Astrocyte (in vitro differentiated cells and primary cell): Measurements from ENCODE around the gene KANK2. TPM values are rescaled to one million over a fixed set of nuclear protein-coding genes. Genes with fewer than 3 reads are reported as not detected.
"Not testable (repeated sequence)": the region's sequence is repeated elsewhere in the genome, so short reads cannot be mapped to it uniquely, and the experiment has no call there.

Source experiments
- DNase-seq: peaks from one replicate; pipeline ENCODE4 v3.0.0-alpha.2; 2010; ENCODE audit warnings: low read depth
- FAIRE-seq: peaks from 2 replicates; lab custom pipeline; 2011; peaks lifted over from hg19 to GRCh38; lab: Jason Lieb, UNC
- H2AFZ ChIP-seq: 2 replicates; pipeline ENCODE4 v1.6.0; 2012; ENCODE audit warnings: low read depth, low read length, inconsistent platforms
- H3K27ac ChIP-seq: 2 replicates; pipeline ENCODE4 v1.5.1; 2011; ENCODE audit warnings: low read depth, low read length, inconsistent platforms
- H3K27me3 ChIP-seq: 2 replicates; pipeline ENCODE4 v1.6.0; 2011; ENCODE audit warnings: low read length, inconsistent platforms; ENCODE audit not compliant: insufficient read depth
- H3K36me3 ChIP-seq: 2 replicates; pipeline ENCODE4 v1.5.1; 2011; ENCODE audit warnings: low read length, inconsistent platforms; ENCODE audit not compliant: insufficient read depth
- H3K4me1 ChIP-seq: 2 replicates; pipeline ENCODE4 v1.5.1; 2011; ENCODE audit warnings: low read length, inconsistent platforms; ENCODE audit not compliant: insufficient read depth
- H3K4me2 ChIP-seq: 2 replicates; pipeline ENCODE4 v1.6.0; 2012; ENCODE audit warnings: low read length, inconsistent platforms
- H3K4me3 ChIP-seq: 2 replicates; pipeline ENCODE4 v1.5.1; 2011; ENCODE audit warnings: low read depth, mild to moderate bottlenecking, low read length, inconsistent platforms; ENCODE audit not compliant: insufficient read depth
- H3K79me2 ChIP-seq: 2 replicates; pipeline ENCODE4 v1.6.0; 2012; ENCODE audit warnings: mild to moderate bottlenecking, low read length, inconsistent platforms; ENCODE audit not compliant: insufficient read depth
- H3K9ac ChIP-seq: 2 replicates; pipeline ENCODE4 v1.6.0; 2012; ENCODE audit warnings: mild to moderate bottlenecking, low read length, inconsistent platforms
- H3K9me3 ChIP-seq: 2 replicates; pipeline ENCODE4 v1.5.1; 2012; ENCODE audit warnings: low read depth, mild to moderate bottlenecking, low read length, inconsistent platforms; ENCODE audit not compliant: insufficient read depth
- H4K20me1 ChIP-seq: 2 replicates; pipeline ENCODE4 v1.6.0; 2012; ENCODE audit warnings: low read length, inconsistent platforms; ENCODE audit not compliant: insufficient read depth
- H3K27ac Mint-ChIP-seq: one replicate; pipeline ENCODE4 v1.8.0; 2021; ENCODE audit warnings: mild to moderate bottlenecking, mixed read lengths; ENCODE audit not compliant: unreplicated experiment
- H3K27me3 Mint-ChIP-seq: one replicate; pipeline ENCODE4 v1.8.0; 2021; ENCODE audit warnings: low read depth, mixed read lengths; ENCODE audit not compliant: unreplicated experiment
- H3K36me3 Mint-ChIP-seq: one replicate; pipeline ENCODE4 v1.8.0; 2021; ENCODE audit warnings: low read depth, mixed read lengths; ENCODE audit not compliant: unreplicated experiment
- H3K4me1 Mint-ChIP-seq: one replicate; pipeline ENCODE4 v1.8.0; 2021; ENCODE audit warnings: low read depth, mixed read lengths; ENCODE audit not compliant: unreplicated experiment
- H3K4me3 Mint-ChIP-seq: one replicate; pipeline ENCODE4 v1.8.0; 2021; ENCODE audit warnings: mild to moderate bottlenecking, moderate library complexity, mixed read lengths; ENCODE audit not compliant: unreplicated experiment
- H3K9me3 Mint-ChIP-seq: one replicate; pipeline ENCODE4 v1.8.0; 2021; ENCODE audit warnings: mild to moderate bottlenecking, mixed read lengths; ENCODE audit not compliant: unreplicated experiment
- CTCF ChIP-seq: IDR thresholded peaks from 2 replicates; pipeline ENCODE4 v1.5.1; 2011; ENCODE audit warnings: low read depth, mild to moderate bottlenecking, inconsistent platforms, low read length, moderate library complexity; ENCODE audit not compliant: insufficient read depth
- EZH2 ChIP-seq: IDR thresholded peaks from 2 replicates; pipeline ENCODE4 v1.6.1; 2012; ENCODE audit warnings: mild to moderate bottlenecking, low read length, inconsistent platforms; ENCODE audit not compliant: insufficient read depth
- total RNA-seq: library from RNA; stranded (reverse); gene quantifications from 2 replicates; pipeline ENCODE4 v1.2.1, GENCODE V29; 2021

KANK2 gene
- total RNA-seq, 1 donor from 2014 or later, result 50.3 TPM

- Mint-ChIP-seq H3K27me3 (no peaks in the 10 kb centered on the region), H3K9me3 (no peaks in the 10 kb centered on the region), H3K27ac (no peak overlapping the region), H3K4me1 (no peaks in the 10 kb centered on the region), H3K4me3 (no peak overlapping the region), H3K36me3 (peaks cover 6% of the 10 kb centered on the region)
- Histone ChIP-seq H3K27me3 (no peaks in the 10 kb centered on the region), H3K4me1 (no peaks in the 10 kb centered on the region), H2AFZ (no peak overlapping the region), H3K27ac (no peak overlapping the region), H3K9ac (no peak overlapping the region), H3K4me2 (no peak overlapping the region), H3K9me3 (no peaks in the 10 kb centered on the region), H4K20me1 (peaks cover 68% of the 10 kb centered on the region), H3K36me3 (peaks cover 46% of the 10 kb centered on the region), H3K79me2 (peaks cover 3% of the 10 kb centered on the region), H3K4me3 (no peak overlapping the region)
- TF ChIP-seq EZH2 (no peak), CTCF (no peak)
- DNase-seq (no peak), FAIRE-seq (no peak)
Measured at GRCh38 chr19:11127905-11128304, 69.4 kb downstream of the KANK2 start.

GRCh38 chr19:11125994-11126685 lies 71.2 kb downstream of the KANK2 start:
- H3K4me3 Mint-ChIP-seq, result no peak overlapping the region
- DNase-seq (peak; percentile 19), FAIRE-seq (no peak)
- H3K9me3 Mint-ChIP-seq, result no peaks in the 10 kb centered on the region
- no peaks in the 10 kb centered on the region for H3K27me3 Mint-ChIP-seq
- Histone ChIP-seq H3K36me3 (peaks cover 35% of the 10 kb centered on the region), H3K4me2 (no peak overlapping the region), H3K79me2 (no peaks in the 10 kb centered on the region), H2AFZ (no peak overlapping the region), H4K20me1 (peaks cover 55% of the 10 kb centered on the region), H3K4me3 (no peak overlapping the region), H3K27me3 (no peaks in the 10 kb centered on the region), H3K9me3 (no peaks in the 10 kb centered on the region), H3K4me1 (no peaks in the 10 kb centered on the region), H3K9ac (no peak overlapping the region), H3K27ac (no peak overlapping the region)
- peak; percentile 64 for TF ChIP-seq CTCF
- TF ChIP-seq EZH2, result no peak
- H3K36me3 Mint-ChIP-seq, result peaks cover 8% of the 10 kb centered on the region
- H3K27ac Mint-ChIP-seq, result no peak overlapping the region
- peaks cover under 1% of the 10 kb centered on the region for H3K4me1 Mint-ChIP-seq

GRCh38 chr19:11124157-11124556 lies 73.2 kb downstream of the KANK2 start:
- H3K4me2 ChIP-seq, H3K4me3 Mint-ChIP-seq, FAIRE-seq, DNase-seq, H3K9ac ChIP-seq, H3K27me3 ChIP-seq, H3K4me3 ChIP-seq, H3K27ac ChIP-seq, H3K4me1 ChIP-seq, H3K27ac Mint-ChIP-seq, H2AFZ ChIP-seq, H3K4me1 Mint-ChIP-seq, H3K27me3 Mint-ChIP-seq, H3K9me3 Mint-ChIP-seq, H3K9me3 ChIP-seq, H3K79me2 ChIP-seq: not testable (repeated sequence)
- Histone ChIP-seq H3K36me3 (peaks cover 43% of the 10 kb centered on the region), H4K20me1 (peaks cover 54% of the 10 kb centered on the region)
- peaks cover 12% of the 10 kb centered on the region for H3K36me3 Mint-ChIP-seq
